ENCODE measurements around the gene CLDN20. TPM values are rescaled to one million over a fixed set of nuclear protein-coding genes. Genes with fewer than 3 reads are reported as not detected.
"Not testable (repeated sequence)": the region's sequence is repeated elsewhere in the genome, so short reads cannot be mapped to it uniquely, and the experiment has no call there.

Gene CLDN20
- total RNA-seq, 1 donor from 2014 or later, result not detected

GRCh38 chr6:155228546-155229166, 35.2 kb upstream of the CLDN20 start:
- Histone ChIP-seq H3K9me3 (no peaks in the 10 kb centered on the region), H3K4me1 (no peaks in the 10 kb centered on the region), H3K36me3 (no peaks in the 10 kb centered on the region), H3K4me3 (no peak overlapping the region), H3K27ac (no peak overlapping the region), H3K27me3 (no peaks in the 10 kb centered on the region)
- ATAC-seq (peak; percentile 25), DNase-seq (no peak)
- TF ChIP-seq CTCF (IDR thresholded peaks at IDR 0.05), result no peak
- intact Hi-C loops (cut with DNase I), result no loop called here

- ATAC-seq; intact Hi-C loops (cut with DNase I); H3K36me3 ChIP-seq; H3K27ac ChIP-seq; DNase-seq; H3K9me3 ChIP-seq; H3K4me1 ChIP-seq; H3K4me3 ChIP-seq; H3K27me3 ChIP-seq: not testable (repeated sequence)
Observed at GRCh38 chr6:155230975-155231374, 32.8 kb upstream of the CLDN20 start.

- intact Hi-C loops (cut with DNase I), result no loop called here
- no peaks in the 10 kb centered on the region for H3K36me3 ChIP-seq
- no peaks in the 10 kb centered on the region for H3K9me3 ChIP-seq
- no peaks in the 10 kb centered on the region for H3K4me1 ChIP-seq
- no peak overlapping the region for H3K4me3 ChIP-seq
- no peak for ATAC-seq
- no peak overlapping the region for H3K27ac ChIP-seq
- no peak for DNase-seq
- H3K27me3 ChIP-seq, result no peaks in the 10 kb centered on the region
- no peak for TF ChIP-seq CTCF (IDR thresholded peaks at IDR 0.05)
Observed at GRCh38 chr6:155232848-155233247, 31.0 kb upstream of the CLDN20 start.

- Histone ChIP-seq H3K4me1 (no peaks in the 10 kb centered on the region), H3K27ac (no peak overlapping the region), H3K4me3 (no peak overlapping the region), H3K27me3 (no peaks in the 10 kb centered on the region), H3K36me3 (no peaks in the 10 kb centered on the region), H3K9me3 (no peaks in the 10 kb centered on the region)
- DNase-seq (no peak), ATAC-seq (no peak)
- TF ChIP-seq CTCF (IDR thresholded peaks at IDR 0.05), result no peak
- intact Hi-C loops (cut with DNase I), result no loop called here
Observed at GRCh38 chr6:155234167-155234566, 29.6 kb upstream of the CLDN20 start.

GRCh38 chr6:155234687-155235086, 29.1 kb upstream of the CLDN20 start:
- Histone ChIP-seq H3K9me3 (no peaks in the 10 kb centered on the region), H3K27ac (no peak overlapping the region), H3K27me3 (no peaks in the 10 kb centered on the region), H3K36me3 (no peaks in the 10 kb centered on the region), H3K4me3 (no peak overlapping the region), H3K4me1 (no peaks in the 10 kb centered on the region)
- DNase-seq (no peak), ATAC-seq (no peak)
- TF ChIP-seq CTCF (IDR thresholded peaks at IDR 0.05), result no peak
- intact Hi-C loops (cut with DNase I), result no loop called here

GRCh38 chr6:155235087-155235486, 28.7 kb upstream of the CLDN20 start:
- no peak for TF ChIP-seq CTCF (IDR thresholded peaks at IDR 0.05)
- DNase-seq (no peak), ATAC-seq (no peak)
- H3K27ac ChIP-seq, result no peak overlapping the region
- H3K9me3 ChIP-seq, result no peaks in the 10 kb centered on the region
- intact Hi-C loops (cut with DNase I), result no loop called here
- no peak overlapping the region for H3K4me3 ChIP-seq
- H3K36me3 ChIP-seq, result no peaks in the 10 kb centered on the region
- H3K4me1 ChIP-seq, result no peaks in the 10 kb centered on the region
- no peaks in the 10 kb centered on the region for H3K27me3 ChIP-seq
